Subcutaneous abdominal adipose tissue (tissue), 5 donors: ENCODE data around the gene PPFIBP1.

Source experiments
- H3K27ac ChIP-seq: one replicate; pipeline ENCODE4 v1.7.0; 2013; ENCODE audit warnings: low read depth, mild to moderate bottlenecking, inconsistent platforms, low read length, moderate library complexity
- H3K27me3 ChIP-seq, 5 donors: one replicate each; pipeline ENCODE4 v1.7.0; 2013; ENCODE audit warnings: low read length in 5 of 5, inconsistent platforms in 1 of 5; ENCODE audit not compliant: control insufficient read depth in 5 of 5, insufficient read depth in 4 of 5
- H3K36me3 ChIP-seq, 5 donors: one replicate each; pipeline ENCODE4 v1.7.0; 2013; ENCODE audit warnings: low read length in 5 of 5; ENCODE audit not compliant: control insufficient read depth in 5 of 5, insufficient read depth in 5 of 5
- H3K4me1 ChIP-seq, 5 donors: one replicate each; pipeline ENCODE4 v1.7.0; 2013; ENCODE audit warnings: low read length in 5 of 5, mild to moderate bottlenecking in 3 of 5, moderate library complexity in 1 of 5; ENCODE audit not compliant: control insufficient read depth in 5 of 5, insufficient read depth in 5 of 5
- H3K4me3 ChIP-seq, 5 donors: one replicate each; pipeline ENCODE4 v1.7.0; 2013; ENCODE audit warnings: low read length in 5 of 5, low read depth in 1 of 5
- H3K9ac ChIP-seq, 5 donors: one replicate each; pipeline ENCODE4 v1.7.0; 2013; ENCODE audit warnings: low read length in 5 of 5, mild to moderate bottlenecking in 4 of 5, moderate library complexity in 3 of 5
- H3K9me3 ChIP-seq, 5 donors: one replicate each; pipeline ENCODE4 v1.7.0; 2013; ENCODE audit warnings: low read length in 5 of 5; ENCODE audit not compliant: control insufficient read depth in 5 of 5
- donor health status: healthy.
- donor health status: healthy.
- donor health status: healthy.
- donor health status: healthy.
- donor health status: healthy.

The PPFIBP1 gene

DNA sequence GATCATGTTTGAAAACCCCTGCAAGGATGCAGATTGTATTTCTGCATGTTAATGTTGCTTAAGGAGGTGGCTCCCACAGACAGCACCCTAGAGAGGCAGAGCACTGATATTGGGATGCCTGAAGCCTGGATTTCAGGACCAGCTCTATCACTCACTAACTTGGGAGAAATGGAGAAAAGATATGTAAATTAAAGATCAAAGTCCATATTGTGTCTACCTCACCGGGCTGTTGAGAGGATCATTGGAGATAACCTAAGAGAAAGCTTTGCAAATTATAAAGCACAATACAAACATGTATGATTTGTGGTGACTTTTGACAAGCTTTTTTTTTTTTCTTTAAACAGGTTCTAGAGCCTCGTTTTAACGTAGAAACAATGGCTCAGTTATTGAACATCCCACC lies 164.7 kb downstream of the PPFIBP1 start:
- Histone ChIP-seq H3K9me3 (no peaks in the 10 kb centered on the region), H3K27me3 (no peaks in the 10 kb centered on the region), H3K4me1 (no peaks in the 10 kb centered on the region), H3K36me3 (peaks cover 29 to 75% (median 64%) of the 10 kb centered on the region in 5 donors), H3K9ac (no peak overlapping the region), H3K4me3 (no peak overlapping the region), H3K27ac (no peak overlapping the region)

GRCh38 chr12:27689558-27690180 lies 165.7 kb downstream of the PPFIBP1 start:
- Histone ChIP-seq H3K4me3 (no peak overlapping the region), H3K4me1 (no peaks in the 10 kb centered on the region), H3K27ac (no peak overlapping the region), H3K9me3 (no peaks in the 10 kb centered on the region), H3K9ac (no peak overlapping the region), H3K36me3 (peaks cover 29 to 79% (median 67%) of the 10 kb centered on the region in 5 donors), H3K27me3 (no peaks in the 10 kb centered on the region)

DNA sequence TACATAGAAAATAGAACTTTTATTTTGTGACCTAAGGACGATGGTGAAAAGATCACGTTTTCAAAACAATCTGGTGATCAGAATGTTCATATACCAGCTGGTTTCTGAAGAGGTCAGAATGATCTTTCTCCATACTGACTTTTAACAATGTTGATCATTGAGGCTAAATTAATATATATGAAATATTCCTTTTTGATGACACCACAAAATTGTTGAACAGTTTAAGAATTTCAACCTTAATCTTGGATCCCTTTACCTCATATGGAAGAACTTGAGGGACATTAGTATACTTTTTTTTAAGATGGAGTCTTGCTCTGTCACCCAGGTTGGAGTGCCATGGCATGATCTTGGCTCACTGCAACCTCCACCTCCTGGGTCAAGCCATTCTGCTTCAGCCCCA lies 169.4 kb downstream of the PPFIBP1 start:
- H3K4me3 ChIP-seq = no peak overlapping the region
- H3K4me1 ChIP-seq = no peaks in the 10 kb centered on the region
- peaks cover 23 to 60% (median 56%) of the 10 kb centered on the region in 5 donors for H3K36me3 ChIP-seq
- no peak overlapping the region for H3K27ac ChIP-seq
- H3K9me3 ChIP-seq = no peaks in the 10 kb centered on the region
- H3K9ac ChIP-seq = no peak overlapping the region
- H3K27me3 ChIP-seq = no peaks in the 10 kb centered on the region

GRCh38 chr12:27695556-27696292 lies 171.7 kb downstream of the PPFIBP1 start:
- Histone ChIP-seq H3K9ac (no peak overlapping the region), H3K4me1 (no peaks in the 10 kb centered on the region), H3K9me3 (no peaks in the 10 kb centered on the region), H3K27ac (no peak overlapping the region), H3K27me3 (no peaks in the 10 kb centered on the region), H3K4me3 (no peak overlapping the region), H3K36me3 (peaks cover 16 to 37% (median 36%) of the 10 kb centered on the region in 5 donors)

DNA sequence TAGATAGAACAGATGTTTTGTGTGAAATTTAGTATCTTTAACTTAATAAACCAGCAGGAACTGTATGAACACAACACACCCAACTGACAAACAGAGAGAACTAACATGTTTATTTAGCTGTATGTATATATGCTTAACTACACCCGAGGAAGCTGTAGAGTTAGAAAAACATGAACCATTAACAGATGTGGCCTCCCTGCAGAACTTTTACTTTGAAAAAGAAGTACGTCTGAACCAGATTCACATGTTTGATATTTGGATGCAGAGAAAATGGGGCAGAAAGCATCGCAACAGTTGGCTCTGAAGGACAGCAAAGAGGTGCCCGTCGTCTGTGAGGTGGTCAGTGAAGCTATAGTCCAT lies 172.3 kb downstream of the PPFIBP1 start, which contains the start of gene REP15:
TSS of gene REP15 (plus strand) at position 155 of the 360 bp plus-strand sequence. CDS start at position 271, 116 bp downstream.
- Histone ChIP-seq H3K9ac (no peak within 1 kb of the TSS), H3K4me1 (no peaks in the 10 kb centered on the region), H3K9me3 (no peaks in the 10 kb centered on the region), H3K27ac (no peak within 1 kb of the TSS), H3K4me3 (no peak within 1 kb of the TSS), H3K36me3 (peaks cover 16 to 37% (median 32%) of the 10 kb centered on the region in 5 donors), H3K27me3 (no peaks in the 10 kb centered on the region)

DNA sequence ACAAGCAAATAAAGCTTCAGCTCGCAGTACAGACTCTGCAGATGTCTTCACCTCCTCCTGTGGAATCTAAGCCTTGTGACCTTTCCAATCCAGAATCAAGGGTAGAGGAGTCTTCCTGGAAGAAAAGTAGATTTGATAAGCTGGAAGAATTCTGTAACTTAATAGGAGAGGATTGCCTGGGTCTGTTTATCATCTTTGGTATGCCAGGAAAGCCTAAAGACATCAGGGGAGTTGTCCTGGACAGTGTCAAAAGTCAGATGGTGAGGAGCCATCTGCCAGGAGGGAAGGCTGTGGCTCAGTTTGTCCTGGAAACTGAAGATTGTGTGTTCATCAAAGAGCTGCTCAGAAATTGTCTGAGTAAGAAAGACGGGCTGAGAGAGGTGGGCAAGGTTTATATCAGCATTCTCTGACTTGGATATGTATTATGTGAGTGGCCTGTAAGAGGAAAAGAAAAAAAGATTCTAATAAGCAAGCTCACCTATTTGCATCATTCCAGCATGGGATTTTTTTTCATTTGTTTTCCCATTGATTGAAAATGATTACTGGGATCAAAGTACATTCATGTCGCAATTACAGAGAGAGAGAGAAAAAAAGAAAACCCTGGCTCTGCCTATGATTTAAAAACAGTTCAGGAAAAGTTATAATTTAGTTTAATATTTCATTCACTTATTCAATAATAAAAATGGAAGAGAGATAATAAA lies 173.0 kb downstream of the PPFIBP1 start:
- H3K27me3 ChIP-seq = no peaks in the 10 kb centered on the region
- H3K4me1 ChIP-seq = no peaks in the 10 kb centered on the region
- no peak overlapping the region for H3K27ac ChIP-seq
- H3K9ac ChIP-seq = no peak overlapping the region
- H3K36me3 ChIP-seq = peaks cover 11 to 32% (median 25%) of the 10 kb centered on the region in 5 donors
- no peak overlapping the region for H3K4me3 ChIP-seq
- H3K9me3 ChIP-seq = no peaks in the 10 kb centered on the region

DNA sequence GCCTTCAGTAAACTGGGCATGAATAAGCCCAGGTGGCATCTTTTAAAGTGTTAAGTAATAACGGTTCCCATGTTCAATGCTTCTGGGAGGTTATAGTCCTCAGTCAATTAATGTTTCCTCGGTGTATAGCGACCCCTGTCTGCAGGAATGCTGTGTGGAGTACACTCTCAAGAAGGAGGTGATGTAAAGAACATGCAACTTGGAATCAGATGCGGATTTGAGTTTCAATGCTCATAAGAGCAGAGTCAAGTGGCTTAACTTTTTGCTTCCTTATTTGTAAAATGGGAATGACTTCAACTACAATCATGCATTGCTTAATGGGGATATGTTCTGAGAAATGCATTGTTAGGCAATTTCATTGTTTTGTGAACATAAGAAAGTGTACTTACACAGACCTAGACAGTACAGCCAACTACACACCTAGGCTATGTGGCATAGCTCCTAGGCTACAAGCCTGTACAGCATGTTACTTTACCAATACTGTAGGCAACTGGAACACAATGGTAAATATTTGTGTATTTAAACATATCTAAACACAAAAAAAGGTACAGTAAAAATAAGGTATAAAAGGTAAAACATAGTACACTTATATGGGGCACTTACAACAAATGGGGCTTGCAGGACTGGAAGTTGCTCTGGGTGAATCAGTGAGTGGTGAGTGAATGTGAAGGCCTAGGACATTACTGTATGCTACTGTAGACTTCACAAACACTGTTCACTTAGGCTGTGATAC lies 179.9 kb downstream of the PPFIBP1 start:
- Histone ChIP-seq H3K27me3 (no peaks in the 10 kb centered on the region), H3K27ac (no peak overlapping the region), H3K9ac (no peak overlapping the region), H3K4me1 (no peaks in the 10 kb centered on the region), H3K9me3 (no peaks in the 10 kb centered on the region), H3K4me3 (no peak overlapping the region), H3K36me3 (no peaks in the 10 kb centered on the region)

DNA sequence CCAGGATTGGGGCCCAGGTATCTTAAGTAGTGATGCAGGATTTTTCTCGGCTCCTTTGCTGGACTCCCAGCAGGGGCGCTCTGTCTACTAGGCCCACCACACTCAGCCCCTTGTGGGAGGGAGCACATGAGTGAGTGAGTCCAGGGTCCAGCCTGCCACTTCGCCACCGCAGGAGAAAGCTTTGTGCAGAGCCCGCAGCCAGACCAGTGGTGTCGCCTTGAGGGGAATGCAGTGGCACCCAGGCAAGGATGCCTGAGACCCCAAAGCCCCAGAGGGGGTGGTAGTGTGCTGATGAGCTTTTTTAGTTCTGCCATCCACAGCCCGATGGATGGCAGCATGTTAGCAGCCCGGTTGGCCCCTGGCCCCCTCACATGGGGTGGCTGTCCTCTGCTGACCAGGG lies 181.3 kb downstream of the PPFIBP1 start:
- Histone ChIP-seq H3K9me3 (no peaks in the 10 kb centered on the region), H3K36me3 (no peaks in the 10 kb centered on the region), H3K4me1 (peaks cover 0 to 4% (median 0%) of the 10 kb centered on the region in 5 donors), H3K27me3 (no peaks in the 10 kb centered on the region), H3K27ac (no peak overlapping the region), H3K9ac (no peak overlapping the region), H3K4me3 (no peak overlapping the region)

- no peaks in the 10 kb centered on the region for H3K27me3 ChIP-seq
- no peak overlapping the region for H3K9ac ChIP-seq
- no peak overlapping the region for H3K27ac ChIP-seq
- H3K4me3 ChIP-seq = no peak overlapping the region
- H3K36me3 ChIP-seq = no peaks in the 10 kb centered on the region
- H3K4me1 ChIP-seq = peaks cover 0 to 18% (median 13%) of the 10 kb centered on the region in 5 donors
- H3K9me3 ChIP-seq = no peaks in the 10 kb centered on the region
These were observed 183.2 kb downstream of the PPFIBP1 start for GRCh38 chr12:27707216-27707615.
